ENCODE measurements around the gene TBX2. TPM values are rescaled to one million over a fixed set of nuclear protein-coding genes. Genes with fewer than 3 reads are reported as not detected.

The TBX2 gene
- total and polyA plus RNA-seq, 2 of the 13 experiments (the other 11 are each of a cell fraction or from before 2014, with no cell fraction given) = 2.8 to 15.3 TPM

GRCh38 chr17:61409301-61410112 lies 9.9 kb downstream of the TBX2 start (continued):
- TF ChIP-seq RNF2 (conservative IDR thresholded peaks at IDR 0.05; ENCODE audit: low read depth) (no peak; the same call in 1 of the 2 replicates), ARNTL (CRISPR knock-in tag; IDR thresholded peaks at IDR 0.05) (no peak), HMGXB4 (CRISPR knock-in tag; IDR thresholded peaks at IDR 0.05; ENCODE audit: borderline replicate concordance in 1 of 2, low read depth in 1 of 2) (peak in 1 of 2 experiments; percentile 50; a peak in 1 of 4 replicates), ZBTB14 (CRISPR knock-in tag; IDR thresholded peaks at IDR 0.05) (0 out of 2 replicates have a peak, but pooled peaks have one; percentile 44), ZNF543 (CRISPR knock-in tag; IDR thresholded peaks at IDR 0.05) (no peak), ZNF552 (CRISPR knock-in tag; IDR thresholded peaks at IDR 0.05; ENCODE audit: borderline replicate concordance) (no peak), SCMH1 (CRISPR knock-in tag; IDR thresholded peaks at IDR 0.05; ENCODE audit: borderline replicate concordance) (no peak), ZC3H13 (CRISPR knock-in tag; IDR thresholded peaks at IDR 0.05) (peak; percentile 76; the same call in 1 of the 2 replicates), NR2F1 (CRISPR knock-in tag; IDR thresholded peaks at IDR 0.05) (no peak), THAP11 (CRISPR knock-in tag; IDR thresholded peaks at IDR 0.05) (no peak), HNF1A (IDR thresholded peaks at IDR 0.05; ENCODE audit: low read depth) (no peak), HNF1A (CRISPR knock-in tag; IDR thresholded peaks at IDR 0.05; ENCODE audit: borderline replicate concordance) (0 out of 2 replicates have a peak, but pooled peaks have one; percentile 29), AHR (CRISPR knock-in tag; IDR thresholded peaks at IDR 0.05) (no peak), ZFAT (CRISPR knock-in tag; conservative IDR thresholded peaks at IDR 0.05) (no peak), ASH2L (IDR thresholded peaks at IDR 0.05; ENCODE audit: insufficient read length, low read depth, low read length) (no peak), ARID4A (CRISPR knock-in tag; IDR thresholded peaks at IDR 0.05; ENCODE audit: borderline replicate concordance) (peak; percentile 29; the same call in 1 of the 2 replicates)
